ENCODE data around the gene NAA25. TPM values are rescaled to one million over a fixed set of nuclear protein-coding genes. Genes with fewer than 3 reads are reported as not detected.

NAA25 gene
- total and polyA plus RNA-seq, 9 of the 15 experiments (the other 6 are each of a cell fraction or from before 2014, with no cell fraction given) = 26.6 to 59.6 (median 48.9) TPM

- TF ChIP-seq, protein P1, sequence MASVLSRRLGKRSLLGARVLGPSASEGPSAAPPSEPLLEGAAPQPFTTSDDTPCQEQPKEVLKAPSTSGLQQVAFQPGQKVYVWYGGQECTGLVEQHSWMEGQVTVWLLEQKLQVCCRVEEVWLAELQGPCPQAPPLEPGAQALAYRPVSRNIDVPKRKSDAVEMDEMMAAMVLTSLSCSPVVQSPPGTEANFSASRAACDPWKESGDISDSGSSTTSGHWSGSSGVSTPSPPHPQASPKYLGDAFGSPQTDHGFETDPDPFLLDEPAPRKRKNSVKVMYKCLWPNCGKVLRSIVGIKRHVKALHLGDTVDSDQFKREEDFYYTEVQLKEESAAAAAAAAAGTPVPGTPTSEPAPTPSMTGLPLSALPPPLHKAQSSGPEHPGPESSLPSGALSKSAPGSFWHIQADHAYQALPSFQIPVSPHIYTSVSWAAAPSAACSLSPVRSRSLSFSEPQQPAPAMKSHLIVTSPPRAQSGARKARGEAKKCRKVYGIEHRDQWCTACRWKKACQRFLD (CRISPR knock-in tag; IDR thresholded peaks at IDR 0.05) = no peak
- TF ChIP-seq, protein P2, sequence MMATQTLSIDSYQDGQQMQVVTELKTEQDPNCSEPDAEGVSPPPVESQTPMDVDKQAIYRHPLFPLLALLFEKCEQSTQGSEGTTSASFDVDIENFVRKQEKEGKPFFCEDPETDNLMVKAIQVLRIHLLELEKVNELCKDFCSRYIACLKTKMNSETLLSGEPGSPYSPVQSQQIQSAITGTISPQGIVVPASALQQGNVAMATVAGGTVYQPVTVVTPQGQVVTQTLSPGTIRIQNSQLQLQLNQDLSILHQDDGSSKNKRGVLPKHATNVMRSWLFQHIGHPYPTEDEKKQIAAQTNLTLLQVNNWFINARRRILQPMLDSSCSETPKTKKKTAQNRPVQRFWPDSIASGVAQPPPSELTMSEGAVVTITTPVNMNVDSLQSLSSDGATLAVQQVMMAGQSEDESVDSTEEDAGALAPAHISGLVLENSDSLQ (IDR thresholded peaks at IDR 0.05) = 0 out of 2 replicates have a peak, but pooled peaks have one; percentile 21
- no peak for TF ChIP-seq NCOR1 (IDR thresholded peaks at IDR 0.05)
- TF ChIP-seq DPF2 (IDR thresholded peaks at IDR 0.05) = 0 out of 2 replicates have a peak, but pooled peaks have one; percentile 45
- TF ChIP-seq ZNF444 (CRISPR knock-in tag; IDR thresholded peaks at IDR 0.05) = no peak
- TF ChIP-seq ARID1B (IDR thresholded peaks at IDR 0.05) = peak; percentile 57
- TF ChIP-seq NFE2 (IDR thresholded peaks at IDR 0.05; ENCODE audit: low read depth) = peak; percentile 31; the same call in 1 of the 2 replicates
- TF ChIP-seq RHOXF2B (CRISPR knock-in tag; conservative IDR thresholded peaks at IDR 0.05) = no peak
- no peak for TF ChIP-seq ZNF24 (IDR thresholded peaks at IDR 0.05)
- peak; percentile 94 for TF ChIP-seq ATF3 (IDR thresholded peaks at IDR 0.05)
- no peak for TF ChIP-seq ATF3 (CRISPR knock-in tag; conservative IDR thresholded peaks at IDR 0.05)
- TF ChIP-seq CBFB (CRISPR knock-in tag; IDR thresholded peaks at IDR 0.05) = no peak
- peak; percentile 75; the same call in 1 of the 2 replicates for TF ChIP-seq JUND (IDR thresholded peaks at IDR 0.05; ENCODE audit: borderline replicate concordance, low read depth, low read length)
- TF ChIP-seq JUND (tag; IDR thresholded peaks at IDR 0.05; ENCODE audit: borderline replicate concordance, low read depth, low read length) = peak; percentile 86; the same call in 2 of the 3 replicates
- TF ChIP-seq CREB3L1 (IDR thresholded peaks at IDR 0.05; ENCODE audit: borderline replicate concordance, low read depth) = 0 out of 2 replicates have a peak, but pooled peaks have one; percentile 20
- 0 out of 2 replicates have a peak, but pooled peaks have one; percentile 32 for TF ChIP-seq POLR2A (conservative IDR thresholded peaks at IDR 0.05)
- TF ChIP-seq, protein P3, sequence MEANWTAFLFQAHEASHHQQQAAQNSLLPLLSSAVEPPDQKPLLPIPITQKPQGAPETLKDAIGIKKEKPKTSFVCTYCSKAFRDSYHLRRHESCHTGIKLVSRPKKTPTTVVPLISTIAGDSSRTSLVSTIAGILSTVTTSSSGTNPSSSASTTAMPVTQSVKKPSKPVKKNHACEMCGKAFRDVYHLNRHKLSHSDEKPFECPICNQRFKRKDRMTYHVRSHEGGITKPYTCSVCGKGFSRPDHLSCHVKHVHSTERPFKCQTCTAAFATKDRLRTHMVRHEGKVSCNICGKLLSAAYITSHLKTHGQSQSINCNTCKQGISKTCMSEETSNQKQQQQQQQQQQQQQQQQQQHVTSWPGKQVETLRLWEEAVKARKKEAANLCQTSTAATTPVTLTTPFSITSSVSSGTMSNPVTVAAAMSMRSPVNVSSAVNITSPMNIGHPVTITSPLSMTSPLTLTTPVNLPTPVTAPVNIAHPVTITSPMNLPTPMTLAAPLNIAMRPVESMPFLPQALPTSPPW (CRISPR knock-in tag; IDR thresholded peaks at IDR 0.05) = no peak
- peak; percentile 2 for TF ChIP-seq MEIS2 (IDR thresholded peaks at IDR 0.05; ENCODE audit: partially characterized antibody)
- TF ChIP-seq ZNF316 (IDR thresholded peaks at IDR 0.05) = peak; percentile 74
- no peak for TF ChIP-seq ARID2 (IDR thresholded peaks at IDR 0.05)
- TF ChIP-seq GATAD2B (IDR thresholded peaks at IDR 0.05; ENCODE audit: borderline replicate concordance) = no peak
- peak; percentile 38; the same call in 1 of the 2 replicates for TF ChIP-seq MAFG (tag; conservative IDR thresholded peaks at IDR 0.05)
- TF ChIP-seq SMARCE1 (IDR thresholded peaks at IDR 0.05) = peak; percentile 63; the same call in 1 of the 2 replicates
- TF ChIP-seq C11orf30 (IDR thresholded peaks at IDR 0.05; ENCODE audit: low read depth) = peak; percentile 81
Measured at GRCh38 chr12:112096667-112097066, 11.9 kb downstream of the NAA25 start (continued).
